ENCODE results near the gene SH3BP4. TPM values are rescaled to one million over a fixed set of nuclear protein-coding genes. Genes with fewer than 3 reads are reported as not detected.

The SH3BP4 gene
- polyA plus RNA-seq, 1 donor (not counting 4 experiments of a cell fraction or from before 2014, with no cell fraction given) = 50.4 TPM

DNA sequence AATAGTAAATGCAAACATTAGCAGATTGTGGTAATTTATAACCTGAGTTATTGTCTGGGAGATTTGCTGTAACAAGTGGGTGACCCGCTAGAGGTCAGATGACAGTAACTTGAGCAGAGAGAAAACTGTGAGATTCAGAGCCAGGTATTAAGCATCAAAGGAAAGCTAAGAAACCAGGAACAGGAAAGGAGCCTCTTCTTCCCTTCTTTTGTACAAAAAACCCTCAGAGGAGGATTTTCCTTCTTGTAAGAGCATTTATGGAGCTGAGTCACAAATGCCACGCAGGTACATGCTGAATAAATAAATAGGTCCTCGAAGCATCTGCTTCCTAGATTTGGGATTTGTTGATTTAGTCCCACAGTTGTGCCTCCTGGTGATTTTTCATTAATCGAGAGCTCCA is 146.5 kb downstream of the SH3BP4 start:
- H3K27me3 ChIP-seq (ENCODE audit: control insufficient read depth, extremely low read depth, insufficient read depth, low read length) = peaks cover 3% of the 10 kb centered on the region
- FAIRE-seq (no peak), DNase-seq (ENCODE audit: low read depth, low spot score) (no peak)
- no peak overlapping the region for H3K27ac ChIP-seq (ENCODE audit: control insufficient read depth, insufficient read depth, low read length)
- TF ChIP-seq CTCF (optimal IDR thresholded peaks at IDR 0.05 in 1 of 3, IDR thresholded peaks at IDR 0.05 in 1 of 3, conservative IDR thresholded peaks at IDR 0.05 in 1 of 3; ENCODE audit: extremely low read depth in 1 of 3, insufficient read depth in 2 of 3, low read length in 3 of 3) (no peak), EZH2 (IDR thresholded peaks at IDR 0.05; ENCODE audit: low read length) (no peak)
- no peaks in the 10 kb centered on the region for H3K79me2 ChIP-seq (ENCODE audit: control insufficient read depth, insufficient read depth, low read length)
- dilution Hi-C loops (cut with MboI; ENCODE audit: extremely low pct_ligation_motif_present, low sequenced_read_pairs) = no loop called here
- H3K4me2 ChIP-seq (ENCODE audit: control insufficient read depth, extremely low read depth, insufficient read depth, low read depth, low read length) = no peak overlapping the region
- H3K9me3 ChIP-seq (ENCODE audit: control insufficient read depth, low read depth, low read length) = no peaks in the 10 kb centered on the region
- H3K4me1 ChIP-seq (ENCODE audit: control insufficient read depth, extremely low read depth, insufficient read depth, low read length) = no peaks in the 10 kb centered on the region
- no peaks in the 10 kb centered on the region for H3K9me1 ChIP-seq (ENCODE audit: control insufficient read depth, extremely low read depth, insufficient read depth, low read length)
- no peaks in the 10 kb centered on the region for H4K20me1 ChIP-seq (ENCODE audit: control insufficient read depth, extremely low read depth, insufficient read depth, low read length)
- H3K36me3 ChIP-seq (ENCODE audit: control insufficient read depth in 2 of 2, extremely low read depth in 1 of 2, insufficient read depth in 2 of 2, low read length in 2 of 2) = no peaks in the 10 kb centered on the region
- H3K4me3 ChIP-seq (ENCODE audit: control insufficient read depth in 2 of 3, extremely low read depth in 1 of 3, insufficient read depth in 2 of 3, low read depth in 1 of 3, low read length in 3 of 3) = no peak overlapping the region
- no peak overlapping the region for H3K9ac ChIP-seq (ENCODE audit: control insufficient read depth, extremely low read depth, insufficient read depth, low read length)
- no peak overlapping the region for H2AFZ ChIP-seq (ENCODE audit: control insufficient read depth, low read length)

DNA sequence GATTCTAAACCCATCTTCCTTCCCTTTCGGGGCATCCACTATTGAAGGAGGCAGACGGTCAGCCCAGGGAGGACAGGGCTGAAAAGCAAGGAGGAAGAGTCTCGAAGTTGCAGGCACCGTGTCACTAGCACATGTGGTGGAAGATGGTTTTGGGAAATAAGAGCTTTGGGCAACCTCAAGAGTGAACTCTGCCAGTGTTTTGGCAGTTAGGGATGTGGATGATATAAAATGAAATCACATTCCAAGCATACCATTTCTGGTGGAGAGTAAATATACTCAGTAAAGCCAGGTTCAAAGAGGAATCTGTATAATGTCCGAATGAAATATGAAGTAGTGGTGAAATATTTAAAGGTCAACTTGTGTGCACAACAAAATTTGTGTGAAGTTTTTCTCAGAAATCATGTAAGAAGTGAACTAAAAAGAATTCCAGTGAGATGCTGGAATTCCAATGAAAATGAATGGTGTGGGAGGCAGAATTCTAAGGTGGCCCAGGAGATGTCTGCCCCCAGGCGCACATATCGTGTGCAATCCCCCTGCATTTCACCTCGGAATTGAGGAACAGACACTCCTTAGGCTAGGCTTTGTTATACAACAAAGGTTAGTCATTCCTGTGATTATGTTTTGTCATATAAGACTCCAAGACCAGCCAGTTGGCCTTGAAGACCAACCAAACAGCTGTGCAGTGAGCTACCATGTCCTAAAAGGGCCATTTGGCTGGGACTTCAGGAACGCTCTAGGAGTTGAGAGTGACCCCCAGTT is 147.1 kb downstream of the SH3BP4 start:
- H3K9ac ChIP-seq (ENCODE audit: control insufficient read depth, extremely low read depth, insufficient read depth, low read length) = no peak overlapping the region
- H3K36me3 ChIP-seq (ENCODE audit: control insufficient read depth in 2 of 2, extremely low read depth in 1 of 2, insufficient read depth in 2 of 2, low read length in 2 of 2) = no peaks in the 10 kb centered on the region
- no peaks in the 10 kb centered on the region for H3K9me3 ChIP-seq (ENCODE audit: control insufficient read depth, low read depth, low read length)
- no peaks in the 10 kb centered on the region for H3K79me2 ChIP-seq (ENCODE audit: control insufficient read depth, insufficient read depth, low read length)
- FAIRE-seq (no peak), DNase-seq (ENCODE audit: low read depth, low spot score) (no peak)
- no peak overlapping the region for H2AFZ ChIP-seq (ENCODE audit: control insufficient read depth, low read length)
- dilution Hi-C loops (cut with MboI; ENCODE audit: extremely low pct_ligation_motif_present, low sequenced_read_pairs) = no loop called here
- no peak overlapping the region for H3K4me3 ChIP-seq (ENCODE audit: control insufficient read depth in 2 of 3, extremely low read depth in 1 of 3, insufficient read depth in 2 of 3, low read depth in 1 of 3, low read length in 3 of 3)
- H3K4me1 ChIP-seq (ENCODE audit: control insufficient read depth, extremely low read depth, insufficient read depth, low read length) = no peaks in the 10 kb centered on the region
- no peak for TF ChIP-seq EZH2 (IDR thresholded peaks at IDR 0.05; ENCODE audit: low read length)
- no peak for TF ChIP-seq CTCF (optimal IDR thresholded peaks at IDR 0.05 in 1 of 3, IDR thresholded peaks at IDR 0.05 in 1 of 3, conservative IDR thresholded peaks at IDR 0.05 in 1 of 3; ENCODE audit: extremely low read depth in 1 of 3, insufficient read depth in 2 of 3, low read length in 3 of 3)
- no peaks in the 10 kb centered on the region for H4K20me1 ChIP-seq (ENCODE audit: control insufficient read depth, extremely low read depth, insufficient read depth, low read length)
- H3K27ac ChIP-seq (ENCODE audit: control insufficient read depth, insufficient read depth, low read length) = no peak overlapping the region
- H3K4me2 ChIP-seq (ENCODE audit: control insufficient read depth, extremely low read depth, insufficient read depth, low read depth, low read length) = no peak overlapping the region
- H3K27me3 ChIP-seq (ENCODE audit: control insufficient read depth, extremely low read depth, insufficient read depth, low read length) = peaks cover 3% of the 10 kb centered on the region
- H3K9me1 ChIP-seq (ENCODE audit: control insufficient read depth, extremely low read depth, insufficient read depth, low read length) = no peaks in the 10 kb centered on the region
